ENCODE measurements around the gene FCHSD2. TPM values are rescaled to one million over a fixed set of nuclear protein-coding genes. Genes with fewer than 3 reads are reported as not detected.

FCHSD2 gene
- total RNA-seq, 1 donor from 2014 or later, result 16.3 TPM

GRCh38 chr11:72834905-72835304 is 307.2 kb downstream of the FCHSD2 start:
- no peak for TF ChIP-seq CTCF (IDR thresholded peaks at IDR 0.05)
- Histone ChIP-seq H3K36me3 (peaks cover 12 to 13% of the 10 kb centered on the region in 2 donors), H3K27ac (peak overlapping the region; percentile 97 to 99), H3K4me3 (peak overlapping the region in 1 of 2 donors; percentile 34), H3K4me1 (peaks cover 23 to 56% of the 10 kb centered on the region in 2 donors), H3K9me3 (no peaks in the 10 kb centered on the region), H3K27me3 (no peaks in the 10 kb centered on the region)
- intact Hi-C loops (cut with DNase I), result loop anchor here (1.0 to 5.0 kb wide), 3 partner anchors 307 to 452 kb away; partner anchors contain the start of gene FCHSD2
- DNase-seq (ENCODE audit: low spot score in 2 of 2), result peak in 1 of 2 donors; percentile 88

DNA sequence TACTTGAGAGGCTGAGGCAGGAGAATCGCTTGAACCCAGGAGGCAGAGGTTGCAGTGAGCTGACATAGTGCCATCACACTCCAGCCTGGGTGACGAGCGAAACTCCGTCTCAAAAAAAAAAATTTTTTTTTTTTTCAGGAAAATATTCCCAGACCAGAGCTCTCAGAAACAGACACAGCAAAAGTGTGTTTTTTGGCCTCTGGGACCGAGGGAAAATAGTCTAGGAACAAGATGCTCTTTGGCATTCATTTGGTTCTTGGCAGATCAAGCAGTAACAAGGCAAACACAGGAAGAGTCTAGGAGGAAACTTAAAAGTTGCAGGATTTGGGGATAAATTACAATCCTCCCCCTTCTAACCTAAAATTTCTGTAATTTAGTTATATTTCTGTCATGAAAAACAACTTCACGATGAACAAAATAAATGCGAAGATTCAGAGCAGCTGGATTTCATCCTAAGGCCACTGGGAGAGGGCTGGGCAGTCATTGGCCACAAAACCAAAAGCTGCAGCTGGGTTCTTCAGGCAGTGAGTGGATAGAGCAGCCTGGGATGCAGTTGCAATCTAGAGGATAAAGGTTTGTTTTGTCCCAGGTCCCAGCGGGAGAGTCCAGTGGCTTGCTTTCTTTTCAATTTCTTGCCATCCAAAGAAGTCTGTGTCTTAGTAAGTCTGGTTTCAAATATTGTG is 308.2 kb downstream of the FCHSD2 start:
- H3K27ac ChIP-seq, result peak overlapping the region; percentile 97 to 99
- H3K4me3 ChIP-seq, result peak overlapping the region; percentile 11 to 34
- no peaks in the 10 kb centered on the region for H3K27me3 ChIP-seq
- no peak for TF ChIP-seq CTCF (IDR thresholded peaks at IDR 0.05)
- H3K4me1 ChIP-seq, result peaks cover 23 to 56% of the 10 kb centered on the region in 2 donors
- H3K36me3 ChIP-seq, result peaks cover 13% of the 10 kb centered on the region in 2 donors
- no peaks in the 10 kb centered on the region for H3K9me3 ChIP-seq
- intact Hi-C loops (cut with DNase I), result loop anchor here (1.0 to 5.0 kb wide), 3 partner anchors 308 to 453 kb away; partner anchors contain the start of gene FCHSD2
- no peak for DNase-seq (ENCODE audit: low spot score in 2 of 2)

DNA sequence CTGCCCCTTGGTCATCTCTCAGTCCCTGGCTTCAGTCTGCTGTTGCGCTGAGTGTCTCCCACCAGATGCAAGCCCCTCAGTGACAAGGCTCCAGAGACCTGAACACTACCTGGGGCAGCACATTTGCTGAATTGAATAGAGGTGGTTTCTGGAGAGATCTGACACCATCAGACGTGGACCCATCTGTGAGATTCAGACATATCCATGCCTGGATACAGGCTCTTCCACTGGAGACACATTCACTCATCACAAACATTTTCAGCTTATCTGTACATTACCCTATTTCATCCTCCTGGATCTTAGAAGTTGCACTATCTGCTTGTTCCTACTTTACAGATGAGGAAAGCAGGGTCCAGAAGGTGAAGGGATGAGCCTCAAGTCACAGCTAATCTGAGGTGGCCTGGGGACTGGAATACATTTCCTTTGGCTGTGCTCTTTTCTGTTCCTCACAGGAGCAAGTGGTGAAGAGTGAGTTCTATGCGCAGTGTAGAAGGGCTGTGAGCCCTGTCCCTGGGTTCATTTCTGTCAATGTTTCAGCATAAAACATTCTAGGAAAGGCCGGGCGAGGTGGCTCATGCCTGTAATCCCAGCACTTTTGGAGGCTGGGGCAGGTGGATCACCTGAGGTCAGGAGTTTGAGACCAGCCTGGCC is 308.9 kb downstream of the FCHSD2 start:
- TF ChIP-seq CTCF (IDR thresholded peaks at IDR 0.05), result no peak
- intact Hi-C loops (cut with DNase I), result loop anchor here (5.0 kb wide), 1 partner anchor 454 kb away; no protein-coding TSS in a partner anchor
- no peak for DNase-seq (ENCODE audit: low spot score in 2 of 2)
- Histone ChIP-seq H3K9me3 (no peaks in the 10 kb centered on the region), H3K4me1 (peaks cover 23 to 56% of the 10 kb centered on the region in 2 donors), H3K4me3 (no peak overlapping the region), H3K27me3 (no peaks in the 10 kb centered on the region), H3K27ac (peak overlapping the region; percentile 97 to 99), H3K36me3 (peaks cover 9 to 14% of the 10 kb centered on the region in 2 donors)

GRCh38 chr11:72832301-72833082 is 309.6 kb downstream of the FCHSD2 start:
- TF ChIP-seq CTCF (IDR thresholded peaks at IDR 0.05), result no peak
- peak overlapping the region; percentile 97 to 99 for H3K27ac ChIP-seq

GRCh38 chr11:72831521-72832300 is 310.4 kb downstream of the FCHSD2 start:
- H3K27me3 ChIP-seq, result no peaks in the 10 kb centered on the region
- peaks cover 23 to 50% of the 10 kb centered on the region in 2 donors for H3K4me1 ChIP-seq
- intact Hi-C loops (cut with DNase I), result loop anchor here (1.0 to 5.0 kb wide), 3 partner anchors 17 to 456 kb away; no protein-coding TSS in a partner anchor
- DNase-seq (ENCODE audit: low spot score in 2 of 2), result peak in 1 of 2 donors; percentile 94
- peak; percentile 93 to 98 (median 93) for TF ChIP-seq CTCF (IDR thresholded peaks at IDR 0.05)
- H3K4me3 ChIP-seq, result no peak overlapping the region
- peaks cover 0 to 7% of the 10 kb centered on the region in 2 donors for H3K36me3 ChIP-seq
- H3K27ac ChIP-seq, result peak overlapping the region; percentile 97 to 99
- H3K9me3 ChIP-seq, result no peaks in the 10 kb centered on the region

More at GRCh38 chr11:72832301-72833082, 309.6 kb downstream of the FCHSD2 start:
- Histone ChIP-seq H3K4me1 (peaks cover 23 to 56% of the 10 kb centered on the region in 2 donors), H3K27me3 (no peaks in the 10 kb centered on the region), H3K4me3 (no peak overlapping the region), H3K9me3 (no peaks in the 10 kb centered on the region), H3K36me3 (peaks cover 2 to 11% of the 10 kb centered on the region in 2 donors)
- DNase-seq (ENCODE audit: low spot score in 2 of 2), result no peak
- intact Hi-C loops (cut with DNase I), result loop anchor here (5.0 kb wide), 1 partner anchor 455 kb away; no protein-coding TSS in a partner anchor
